NCI-H526 treated with DMSO at 0.1 percent for 48 hours (cell line): ENCODE measurements around the gene MYOCOS.
"Not testable (repeated sequence)": the region's sequence is repeated elsewhere in the genome, so short reads cannot be mapped to it uniquely, and the experiment has no call there.

ENCODE experiments used
- DNase-seq: peaks from one replicate; lab custom pipeline; 2025; lab: John Stamatoyannopoulos, UW

MYOCOS gene

GRCh38 chr1:171625225-171625624 lies 3.2 kb downstream of the MYOCOS start:
- DNase-seq: no peak

- DNase-seq: no peak
Measured at GRCh38 chr1:171627020-171627419, 5.0 kb downstream of the MYOCOS start.

DNA sequence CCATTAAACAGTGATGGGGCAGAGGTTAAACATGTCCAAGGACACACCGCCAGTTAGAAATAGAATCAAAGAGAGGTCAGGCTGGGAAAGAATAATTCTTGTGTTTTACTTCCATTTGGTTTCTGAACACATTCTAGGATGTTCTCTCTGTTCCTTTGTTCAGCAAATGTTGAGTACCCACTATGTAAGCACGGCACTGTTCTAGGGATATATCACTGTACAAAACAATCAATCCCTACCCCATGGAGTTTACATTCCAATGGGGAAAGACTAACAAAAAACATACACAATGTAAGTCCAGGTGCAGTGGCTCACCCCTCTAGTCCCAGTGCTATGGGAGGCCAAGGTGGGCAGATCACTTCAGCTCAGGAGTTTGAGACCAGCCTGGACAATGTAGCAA lies 6.2 kb downstream of the MYOCOS start:
- DNase-seq: no peak

- no peak for DNase-seq
Measured at GRCh38 chr1:171635661-171636060, 13.6 kb downstream of the MYOCOS start.

GRCh38 chr1:171636141-171636540 lies 14.1 kb downstream of the MYOCOS start:
- DNase-seq: no peak

DNA sequence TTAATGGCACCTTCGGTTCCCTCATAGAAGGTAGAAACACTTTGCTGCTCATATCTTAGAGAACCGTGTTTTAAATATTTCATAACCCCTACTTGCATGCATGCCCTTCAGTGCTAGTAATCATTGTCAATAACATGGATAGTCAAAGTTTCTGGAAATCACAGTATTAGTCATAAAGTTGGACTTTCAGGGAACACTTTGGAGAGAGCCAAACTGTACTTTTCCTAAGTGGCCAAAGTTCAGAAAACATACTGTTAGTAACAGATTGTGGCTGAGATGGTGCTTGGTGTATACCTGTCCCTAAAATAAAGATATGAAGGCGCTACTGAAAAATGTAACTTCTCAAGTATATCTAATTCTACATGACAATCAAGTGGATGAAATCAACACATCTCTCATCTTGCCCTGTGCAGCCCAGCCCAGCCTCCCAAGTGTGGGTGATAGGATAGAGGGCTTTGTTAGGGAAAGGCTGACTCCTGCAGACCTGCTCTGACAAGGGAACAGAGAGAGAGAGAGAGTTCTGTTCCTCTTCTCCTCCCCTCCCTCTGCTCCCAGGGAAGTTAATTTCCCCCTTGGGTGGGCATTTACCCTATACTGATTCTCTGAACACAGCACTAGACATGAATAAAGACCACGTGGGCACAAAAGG lies 16.0 kb downstream of the MYOCOS start:
- no peak for DNase-seq

DNA sequence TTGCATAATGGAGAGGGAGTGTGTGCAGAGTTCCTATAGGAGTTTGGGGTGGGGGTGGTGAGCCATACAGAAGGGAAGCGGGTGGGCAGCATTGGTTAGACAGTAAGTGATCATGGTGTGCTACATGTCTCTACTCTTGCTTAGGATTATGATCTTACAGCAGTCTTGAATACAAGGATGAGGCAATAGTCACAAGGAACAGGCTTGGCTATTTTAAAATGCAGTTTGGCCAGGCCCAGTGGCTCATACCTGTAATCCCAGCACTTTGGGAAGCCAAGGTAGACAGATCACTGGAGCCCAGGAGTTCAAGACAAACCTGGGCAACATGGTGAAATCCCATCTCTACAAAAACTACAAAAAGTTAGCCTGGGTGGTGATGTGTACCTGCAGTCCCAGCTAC lies 18.2 kb downstream of the MYOCOS start:
- DNase-seq: no peak

DNA sequence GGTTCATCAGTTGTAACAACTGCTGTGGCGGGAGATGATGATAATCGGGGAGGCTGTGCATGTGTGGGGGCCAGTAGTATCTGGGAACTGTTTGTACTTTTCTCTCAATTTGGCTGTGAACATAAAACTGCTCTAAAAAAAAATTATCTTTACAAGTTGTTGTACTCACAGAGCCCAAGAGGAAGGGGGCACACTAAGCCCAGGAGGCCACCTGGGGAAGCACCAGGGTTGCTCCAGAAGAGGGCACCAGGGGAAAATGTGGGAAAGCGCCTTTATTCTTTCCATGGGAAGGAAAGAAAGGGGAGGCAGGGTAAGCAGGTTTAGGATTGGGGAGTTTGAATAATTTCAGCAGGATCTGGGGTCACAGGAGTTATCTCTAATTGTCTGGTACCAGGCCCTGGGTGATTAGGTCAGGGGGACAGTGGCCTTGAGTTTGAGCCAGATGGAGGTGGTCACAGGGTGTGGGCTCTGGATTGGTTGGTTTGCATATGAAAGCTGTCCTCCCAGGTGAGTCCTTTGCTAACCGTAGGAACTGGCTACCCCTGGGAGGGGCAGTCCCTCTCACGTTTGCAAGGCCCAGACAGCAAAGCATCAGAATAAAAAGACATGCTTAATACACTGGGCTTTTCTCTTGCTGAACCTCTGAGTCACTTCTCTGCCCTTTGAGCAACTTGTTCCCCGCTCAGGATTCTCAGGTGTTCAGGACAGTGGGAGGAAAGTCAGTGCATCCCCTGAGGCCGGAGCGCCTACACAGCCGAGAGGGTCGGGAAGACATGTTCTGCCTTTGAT lies 19.2 kb downstream of the MYOCOS start:
- no peak for DNase-seq

GRCh38 chr1:171642197-171642596 lies 20.2 kb downstream of the MYOCOS start:
- DNase-seq: no peak

GRCh38 chr1:171643156-171643555 lies 21.1 kb downstream of the MYOCOS start:
- DNase-seq: no peak

DNA sequence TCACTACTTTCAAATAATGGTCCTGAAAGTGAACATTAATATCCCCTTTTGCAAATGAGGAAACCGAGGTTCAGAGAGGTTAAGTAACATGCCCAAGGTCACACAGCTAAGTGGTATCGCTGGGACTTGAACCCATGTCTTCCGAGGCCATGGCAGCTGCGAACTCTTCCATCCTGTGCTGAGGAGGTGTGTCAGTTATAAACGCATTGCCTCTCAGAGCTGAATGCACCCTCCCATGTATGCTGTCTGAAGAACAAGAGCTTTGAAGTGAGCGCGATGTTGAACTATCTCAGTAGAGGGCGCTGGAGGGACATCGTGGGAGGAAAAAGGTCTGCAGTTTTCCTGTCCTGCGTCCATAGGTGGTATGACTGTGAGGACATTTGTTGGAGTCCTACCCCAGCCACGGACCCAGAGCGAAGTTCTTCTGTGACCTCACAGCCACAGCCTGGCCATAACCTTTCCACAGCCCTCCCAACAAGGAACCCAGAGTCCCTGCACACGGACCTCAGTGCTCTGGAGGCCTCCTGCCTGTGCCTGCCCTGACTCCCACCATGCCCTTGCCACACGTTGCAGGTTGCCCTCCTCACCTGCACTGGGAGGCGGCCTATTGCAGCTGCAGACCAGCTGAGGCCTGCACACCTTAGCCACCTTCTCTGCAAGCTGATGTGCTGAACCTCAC lies 22.9 kb downstream of the MYOCOS start:
- peak; percentile 95 for DNase-seq

- DNase-seq: no peak
Measured at GRCh38 chr1:171645553-171646248, 23.7 kb downstream of the MYOCOS start.

DNA sequence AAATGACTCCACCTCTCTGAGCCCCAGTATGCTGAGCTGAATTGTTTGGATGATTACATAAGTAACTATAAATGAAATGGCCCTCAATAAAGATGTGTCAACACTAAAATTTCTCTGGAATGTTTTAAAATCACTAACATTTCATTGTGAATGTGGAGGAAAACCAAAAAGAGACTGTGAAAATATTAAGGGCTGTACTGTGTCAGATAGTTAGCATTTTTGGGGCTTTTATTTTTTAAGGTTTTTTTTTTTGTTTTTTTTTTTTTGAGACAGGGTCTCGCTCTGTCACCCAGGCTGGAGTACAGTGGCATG lies 24.2 kb downstream of the MYOCOS start:
- no peak for DNase-seq

- no peak for DNase-seq
Measured at GRCh38 chr1:171652234-171652822, 30.3 kb downstream of the MYOCOS start, which contains the start of gene MYOC. MYOC (minus strand) TSS chr1:171652688; CDS start chr1:171652611, 77 bp downstream.

DNA sequence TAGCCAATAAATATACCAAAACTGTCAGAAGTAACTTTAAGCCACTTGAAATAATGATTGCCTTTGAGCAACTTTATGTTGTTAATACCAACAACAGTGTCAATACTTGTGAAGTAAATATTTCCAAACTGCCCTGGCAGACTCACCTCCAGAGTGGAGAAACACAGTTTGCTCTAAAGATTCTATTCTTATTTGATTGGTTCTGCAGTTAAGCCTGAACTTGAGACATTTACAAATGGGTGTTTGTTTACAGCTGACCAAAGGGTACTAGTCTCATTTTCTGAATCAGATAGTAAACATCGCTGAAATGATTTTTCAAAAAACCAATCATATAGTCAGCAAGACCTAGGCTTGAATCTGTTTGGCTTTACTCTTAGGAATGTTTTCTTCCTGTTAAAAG lies 31.8 kb downstream of the MYOCOS start:
- no peak for DNase-seq

- DNase-seq: no peak
Measured at GRCh38 chr1:171654201-171654941, 32.3 kb downstream of the MYOCOS start.

DNA sequence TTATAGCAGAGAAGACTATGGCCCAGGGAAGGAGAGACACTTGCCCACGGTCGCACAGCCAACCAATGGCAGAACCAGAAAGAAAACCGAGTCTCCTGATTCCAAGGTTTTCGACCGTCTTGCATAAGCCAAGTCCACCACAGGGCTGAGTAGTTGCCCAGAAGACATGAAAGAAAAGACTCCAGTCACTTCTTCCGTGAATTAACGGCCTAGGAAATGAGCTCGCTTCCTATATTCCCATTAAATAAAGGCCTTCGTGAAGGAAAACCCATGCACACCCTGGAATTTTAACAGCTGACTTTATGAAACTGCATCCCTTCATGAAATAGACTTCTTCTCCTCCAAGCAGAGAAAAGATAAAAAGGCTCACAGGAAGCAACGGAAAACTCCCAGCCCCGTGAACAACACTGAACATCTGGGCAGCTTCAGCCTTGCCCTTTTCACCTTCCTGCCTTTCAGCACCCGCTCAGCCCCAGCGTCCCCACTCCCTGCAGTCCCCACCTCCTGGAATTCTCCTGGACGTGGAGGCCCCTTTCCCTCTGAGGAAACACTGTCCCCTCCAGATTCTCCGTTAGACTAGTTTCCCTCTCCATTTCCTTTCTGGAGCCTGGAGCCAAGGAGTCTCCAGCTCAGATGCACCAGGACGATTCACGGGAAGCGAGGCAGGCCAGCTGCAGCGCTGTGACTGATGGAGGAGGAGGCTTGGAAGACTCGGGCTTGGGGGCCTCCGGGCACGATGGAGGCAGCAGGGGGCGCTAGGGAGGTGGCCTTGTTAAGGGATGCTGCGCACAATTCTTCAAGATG lies 33.1 kb downstream of the MYOCOS start:
- peak; percentile 32 for DNase-seq

DNA sequence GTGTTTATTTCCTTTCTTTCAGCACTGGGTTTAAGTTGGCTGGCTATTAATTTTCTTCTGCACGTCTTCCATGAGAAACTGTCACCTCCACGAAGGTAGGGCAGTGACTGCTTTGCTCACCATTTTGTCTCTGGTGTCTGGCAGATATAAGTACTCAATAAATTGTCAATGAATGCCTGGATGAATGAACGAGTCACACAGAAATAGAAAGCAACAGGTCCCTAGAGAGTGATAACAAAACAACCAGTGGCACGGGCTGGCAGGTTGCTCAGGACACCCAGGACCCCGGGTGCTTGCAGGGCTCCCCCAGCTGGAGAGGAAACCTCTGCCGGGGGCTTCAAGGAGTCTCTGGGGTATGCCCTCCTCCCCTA lies 33.7 kb downstream of the MYOCOS start:
- DNase-seq: no peak

- DNase-seq: not testable (repeated sequence)
Measured at GRCh38 chr1:171656206-171656605, 34.2 kb downstream of the MYOCOS start.

- DNase-seq: no peak
Measured at GRCh38 chr1:171661076-171661650, 39.1 kb downstream of the MYOCOS start.
